Loucy (cell line): ENCODE measurements around the gene EGFL7.

Experiments
- EZH2phosphoT487 ChIP-seq: fragments of 200-600 bp; IDR thresholded peaks from 2 replicates; pipeline ENCODE4 v1.6.1; 2018; ENCODE audit warnings: antibody characterized with exemption, mild to moderate bottlenecking, moderate library complexity, borderline replicate concordance
- TF ChIP-seq, protein P1 (sequence below): fragments of 200-600 bp; sonication (generic); conservative IDR thresholded peaks from 2 replicates; pipeline ENCODE4 v1.5.1; 2014; ENCODE audit warnings: mild to moderate bottlenecking, antibody characterized with exemption, low read length

- TF ChIP-seq, protein P1, sequence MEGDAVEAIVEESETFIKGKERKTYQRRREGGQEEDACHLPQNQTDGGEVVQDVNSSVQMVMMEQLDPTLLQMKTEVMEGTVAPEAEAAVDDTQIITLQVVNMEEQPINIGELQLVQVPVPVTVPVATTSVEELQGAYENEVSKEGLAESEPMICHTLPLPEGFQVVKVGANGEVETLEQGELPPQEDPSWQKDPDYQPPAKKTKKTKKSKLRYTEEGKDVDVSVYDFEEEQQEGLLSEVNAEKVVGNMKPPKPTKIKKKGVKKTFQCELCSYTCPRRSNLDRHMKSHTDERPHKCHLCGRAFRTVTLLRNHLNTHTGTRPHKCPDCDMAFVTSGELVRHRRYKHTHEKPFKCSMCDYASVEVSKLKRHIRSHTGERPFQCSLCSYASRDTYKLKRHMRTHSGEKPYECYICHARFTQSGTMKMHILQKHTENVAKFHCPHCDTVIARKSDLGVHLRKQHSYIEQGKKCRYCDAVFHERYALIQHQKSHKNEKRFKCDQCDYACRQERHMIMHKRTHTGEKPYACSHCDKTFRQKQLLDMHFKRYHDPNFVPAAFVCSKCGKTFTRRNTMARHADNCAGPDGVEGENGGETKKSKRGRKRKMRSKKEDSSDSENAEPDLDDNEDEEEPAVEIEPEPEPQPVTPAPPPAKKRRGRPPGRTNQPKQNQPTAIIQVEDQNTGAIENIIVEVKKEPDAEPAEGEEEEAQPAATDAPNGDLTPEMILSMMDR = no peak
- TF ChIP-seq EZH2phosphoT487 = no peak
These were observed 35.0 kb upstream of the EGFL7 start for GRCh38 chr9:136627703-136628102.
